OCI-LY3 (cell line): Measurements from ENCODE around the gene RIMKLA.

ENCODE experiments used
- EZH2phosphoT487 ChIP-seq: fragments of 200-600 bp; shearing (Covaris generic); IDR thresholded peaks from 2 replicates; pipeline ENCODE4 v1.6.1; 2018; ENCODE audit warnings: antibody characterized with exemption, mixed run types, low read depth
- TF ChIP-seq, protein P1 (sequence below): fragments of 200-600, 300-600 bp; sonication (generic); IDR thresholded peaks from 2 replicates; pipeline ENCODE4 v1.5.1; 2014; ENCODE audit warnings: antibody characterized with exemption, low read length, low read depth

DNA sequence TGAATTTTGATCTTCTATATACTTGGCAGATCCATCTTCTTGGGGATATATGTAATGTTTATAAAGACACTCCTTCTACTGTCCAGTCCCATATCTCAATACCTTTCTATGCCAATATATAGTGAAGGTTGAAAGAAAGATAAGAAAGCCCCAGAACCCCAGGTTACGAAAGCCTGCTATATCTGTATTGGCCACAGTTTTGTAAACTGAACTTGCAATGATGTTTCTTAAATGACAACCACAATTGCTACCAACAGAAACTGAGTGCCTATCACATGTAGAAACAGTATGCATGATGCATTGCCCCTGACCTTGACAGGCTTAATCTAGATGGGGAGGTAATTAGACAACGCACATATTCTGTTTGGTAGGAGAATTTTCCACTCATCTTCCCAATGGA lies 7.8 kb upstream of the RIMKLA start:
- TF ChIP-seq, protein P1, sequence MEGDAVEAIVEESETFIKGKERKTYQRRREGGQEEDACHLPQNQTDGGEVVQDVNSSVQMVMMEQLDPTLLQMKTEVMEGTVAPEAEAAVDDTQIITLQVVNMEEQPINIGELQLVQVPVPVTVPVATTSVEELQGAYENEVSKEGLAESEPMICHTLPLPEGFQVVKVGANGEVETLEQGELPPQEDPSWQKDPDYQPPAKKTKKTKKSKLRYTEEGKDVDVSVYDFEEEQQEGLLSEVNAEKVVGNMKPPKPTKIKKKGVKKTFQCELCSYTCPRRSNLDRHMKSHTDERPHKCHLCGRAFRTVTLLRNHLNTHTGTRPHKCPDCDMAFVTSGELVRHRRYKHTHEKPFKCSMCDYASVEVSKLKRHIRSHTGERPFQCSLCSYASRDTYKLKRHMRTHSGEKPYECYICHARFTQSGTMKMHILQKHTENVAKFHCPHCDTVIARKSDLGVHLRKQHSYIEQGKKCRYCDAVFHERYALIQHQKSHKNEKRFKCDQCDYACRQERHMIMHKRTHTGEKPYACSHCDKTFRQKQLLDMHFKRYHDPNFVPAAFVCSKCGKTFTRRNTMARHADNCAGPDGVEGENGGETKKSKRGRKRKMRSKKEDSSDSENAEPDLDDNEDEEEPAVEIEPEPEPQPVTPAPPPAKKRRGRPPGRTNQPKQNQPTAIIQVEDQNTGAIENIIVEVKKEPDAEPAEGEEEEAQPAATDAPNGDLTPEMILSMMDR, result no peak
- TF ChIP-seq EZH2phosphoT487, result no peak
